Neuronal stem cell (in vitro differentiated cells): Measurements from ENCODE around the gene ARRB2.

ENCODE experiments used
- DNase-seq: peaks from one replicate; pipeline ENCODE4 v3.0.0-alpha.2; 2013; ENCODE audit warnings: low spot score
- H2AFZ ChIP-seq: one replicate; pipeline ENCODE4 v1.6.1; 2013; ENCODE audit warnings: mild to moderate bottlenecking, low read length, inconsistent platforms
- H2AK5ac ChIP-seq: 2 replicates; pipeline ENCODE4 v1.6.1; 2013; ENCODE audit warnings: low read depth, mild to moderate bottlenecking, inconsistent platforms, low read length, moderate library complexity, mixed read lengths
- H2BK120ac ChIP-seq: 2 replicates; pipeline ENCODE4 v1.6.1; 2013; ENCODE audit warnings: low read depth, mild to moderate bottlenecking, inconsistent platforms, low read length, moderate library complexity, mixed read lengths
- H2BK12ac ChIP-seq: one replicate; pipeline ENCODE4 v1.6.1; 2013; ENCODE audit warnings: low read length, inconsistent platforms
- H2BK15ac ChIP-seq: 2 replicates; pipeline ENCODE4 v1.6.1; 2013; ENCODE audit warnings: mild to moderate bottlenecking, low read length, inconsistent platforms, mixed read lengths
- H2BK5ac ChIP-seq: one replicate; pipeline ENCODE4 v1.6.1; 2013; ENCODE audit warnings: inconsistent platforms, mild to moderate bottlenecking, low read length, moderate library complexity
- H3K14ac ChIP-seq: one replicate; pipeline ENCODE4 v1.6.1; 2013; ENCODE audit warnings: low read length, inconsistent platforms
- H3K18ac ChIP-seq: 2 replicates; pipeline ENCODE4 v1.6.1; 2013; ENCODE audit warnings: low read length, inconsistent platforms
- H3K23ac ChIP-seq: 2 replicates; pipeline ENCODE4 v1.6.1; 2013; ENCODE audit warnings: low read depth, mild to moderate bottlenecking, mixed read lengths, low read length, inconsistent platforms; ENCODE audit not compliant: poor library complexity
- H3K27ac ChIP-seq: replicated peaks from 3 replicates; pipeline ENCODE4 v1.5.1; 2013; ENCODE audit warnings: low read length, inconsistent platforms
- H3K27me3 ChIP-seq, 3 experiments: 2 replicates each; pipeline ENCODE4 v1.6.1; 2013; ENCODE audit warnings: low read length in 3 of 3, mild to moderate bottlenecking in 2 of 3, inconsistent platforms in 1 of 3, low read depth in 1 of 3, mixed read lengths in 1 of 3, moderate library complexity in 1 of 3; ENCODE audit not compliant: control insufficient read depth in 3 of 3, insufficient read depth in 3 of 3
- H3K36me3 ChIP-seq, 2 donors: replicated peaks in 1 of 2; 2 replicates each; pipeline ENCODE4 v1.6.1; 2013; ENCODE audit warnings: low read length in 2 of 2; ENCODE audit not compliant: control insufficient read depth in 2 of 2, insufficient read depth in 2 of 2
- H3K4ac ChIP-seq: 2 replicates; pipeline ENCODE4 v1.6.1; 2013; ENCODE audit warnings: inconsistent platforms, mild to moderate bottlenecking, low read length, moderate library complexity
- H3K4me1 ChIP-seq, 2 donors: 1 replicate in 1 of 2; 2 replicates in 1 of 2; pipeline ENCODE4 v1.6.1; 2013; ENCODE audit warnings: low read length in 2 of 2, low read depth in 1 of 2; ENCODE audit not compliant: control insufficient read depth in 2 of 2, insufficient read depth in 1 of 2
- H3K4me2 ChIP-seq: one replicate; pipeline ENCODE4 v1.6.1; 2013; ENCODE audit warnings: mild to moderate bottlenecking, low read length, inconsistent platforms; ENCODE audit not compliant: insufficient read depth, poor library complexity, severe bottlenecking
- H3K4me3 ChIP-seq, 2 donors: 2 replicates each; pipeline ENCODE4 v1.5.1; 2013; ENCODE audit warnings: low read length in 2 of 2, mild to moderate bottlenecking in 2 of 2, inconsistent platforms in 1 of 2, moderate library complexity in 1 of 2
- H3K79me1 ChIP-seq: one replicate; pipeline ENCODE4 v1.6.1; 2013; ENCODE audit warnings: low read depth, mild to moderate bottlenecking, inconsistent platforms, low read length, moderate library complexity
- H3K9ac ChIP-seq: one replicate; pipeline ENCODE4 v1.6.1; 2013; ENCODE audit warnings: mild to moderate bottlenecking, low read depth, low read length, inconsistent platforms; ENCODE audit not compliant: poor library complexity
- H3K9me3 ChIP-seq, 2 donors: replicated peaks in 1 of 2; 2 replicates each; pipeline versions ENCODE3 to v1.6.1; 2013; ENCODE audit warnings: low read length in 2 of 2, mild to moderate bottlenecking in 2 of 2, inconsistent platforms in 1 of 2, low read depth in 1 of 2, mixed read lengths in 1 of 2, moderate library complexity in 1 of 2; ENCODE audit not compliant: control insufficient read depth in 2 of 2, insufficient read depth in 1 of 2
- H4K8ac ChIP-seq: one replicate; pipeline ENCODE4 v1.6.1; 2013; ENCODE audit warnings: low read depth, mild to moderate bottlenecking, inconsistent platforms, low read length, moderate library complexity
- H4K91ac ChIP-seq: one replicate; pipeline ENCODE4 v1.6.1; 2013; ENCODE audit warnings: low read length, low read depth, mild to moderate bottlenecking, inconsistent platforms; ENCODE audit not compliant: poor library complexity
- WGBS, 2 donors: extraction: QIAGEN DNeasy Blood & Tissue Kit; methylation state at CpG; one replicate each; pipeline ENCODE4 v1.1.7; 2013; ENCODE audit warnings: missing lambda C conversion rate in 2 of 2, mixed read lengths in 1 of 2; ENCODE audit not compliant: insufficient read length in 2 of 2, insufficient replicate concordance in 1 of 2; ENCODE audit errors: extremely low coverage in 2 of 2; 5-methylcytosine and 5-hydroxymethylcytosine counted together

ARRB2 gene

GRCh38 chr17:4673169-4673568 is 37.3 kb upstream of the ARRB2 start:
- H3K4me3 ChIP-seq: no peak overlapping the region
- H3K27me3 ChIP-seq: no peaks in the 10 kb centered on the region
- H2AK5ac ChIP-seq: no peak overlapping the region
- H3K4ac ChIP-seq: no peak overlapping the region
- H3K9ac ChIP-seq: no peak overlapping the region
- H3K27ac ChIP-seq: no peak overlapping the region
- H4K8ac ChIP-seq: no peak overlapping the region
- no peak overlapping the region for H2AFZ ChIP-seq
- H3K18ac ChIP-seq: no peak overlapping the region
- no peak overlapping the region for H2BK120ac ChIP-seq
- H3K36me3 ChIP-seq: peaks cover 60 to 76% of the 10 kb centered on the region in 2 donors
- H3K14ac ChIP-seq: no peak overlapping the region
- no peak overlapping the region for H4K91ac ChIP-seq
- no peaks in the 10 kb centered on the region for H3K4me1 ChIP-seq
- no peak for DNase-seq
- H3K4me2 ChIP-seq: no peak overlapping the region
- H2BK15ac ChIP-seq: no peak overlapping the region
- H3K23ac ChIP-seq: peak overlapping the region; percentile 34
- H2BK12ac ChIP-seq: no peak overlapping the region
- WGBS, 2 donors: no CpG with 5 or more reads among the region's 11 CpGs
- H3K9me3 ChIP-seq: no peaks in the 10 kb centered on the region
- no peaks in the 10 kb centered on the region for H3K79me1 ChIP-seq
- H2BK5ac ChIP-seq: no peak overlapping the region

GRCh38 chr17:4673986-4674684 is 36.3 kb upstream of the ARRB2 start:
- no peak overlapping the region for H2BK120ac ChIP-seq
- H2BK12ac ChIP-seq: no peak overlapping the region
- H3K4ac ChIP-seq: no peak overlapping the region
- no peak overlapping the region for H2AK5ac ChIP-seq
- H3K4me2 ChIP-seq: no peak overlapping the region
- no peak overlapping the region for H2BK5ac ChIP-seq
- H2AFZ ChIP-seq: no peak overlapping the region
- peaks cover 65 to 86% of the 10 kb centered on the region in 2 donors for H3K36me3 ChIP-seq
- no peaks in the 10 kb centered on the region for H3K4me1 ChIP-seq
- H4K91ac ChIP-seq: no peak overlapping the region
- no peak overlapping the region for H3K9ac ChIP-seq
- no CpG with 5 or more reads among the region's 27 CpGs for WGBS, 2 donors
- no peaks in the 10 kb centered on the region for H3K27me3 ChIP-seq
- H3K4me3 ChIP-seq: no peak overlapping the region
- H3K18ac ChIP-seq: no peak overlapping the region
- H3K23ac ChIP-seq: peak overlapping the region; percentile 76
- no peak overlapping the region for H2BK15ac ChIP-seq
- no peak overlapping the region for H3K27ac ChIP-seq
- H3K79me1 ChIP-seq: no peaks in the 10 kb centered on the region
- H3K14ac ChIP-seq: no peak overlapping the region
- no peak overlapping the region for H4K8ac ChIP-seq
- H3K9me3 ChIP-seq: no peaks in the 10 kb centered on the region
- no peak for DNase-seq

- Histone ChIP-seq H3K36me3 (peaks cover 65 to 91% of the 10 kb centered on the region in 2 donors), H3K9me3 (no peaks in the 10 kb centered on the region), H3K9ac (no peak overlapping the region), H2AK5ac (no peak overlapping the region), H3K4ac (no peak overlapping the region), H3K27ac (no peak overlapping the region), H4K91ac (no peak overlapping the region), H3K79me1 (no peaks in the 10 kb centered on the region), H2AFZ (no peak overlapping the region), H3K4me2 (no peak overlapping the region), H3K4me1 (no peaks in the 10 kb centered on the region), H3K4me3 (no peak overlapping the region), H3K14ac (no peak overlapping the region), H3K27me3 (no peaks in the 10 kb centered on the region), H3K23ac (no peak overlapping the region), H2BK5ac (no peak overlapping the region), H3K18ac (no peak overlapping the region), H4K8ac (no peak overlapping the region), H2BK15ac (no peak overlapping the region), H2BK120ac (no peak overlapping the region), H2BK12ac (no peak overlapping the region)
- no CpG with 5 or more reads among the region's 8 CpGs for WGBS, 2 donors
- DNase-seq: no peak
Observed at GRCh38 chr17:4674685-4674998, 35.8 kb upstream of the ARRB2 start.

GRCh38 chr17:4675791-4676190 is 34.6 kb upstream of the ARRB2 start:
- H3K79me1 ChIP-seq: no peaks in the 10 kb centered on the region
- H3K36me3 ChIP-seq: peaks cover 64 to 95% of the 10 kb centered on the region in 2 donors
- no peak overlapping the region for H4K8ac ChIP-seq
- H2AK5ac ChIP-seq: no peak overlapping the region
- no peak overlapping the region for H3K14ac ChIP-seq
- H3K4ac ChIP-seq: no peak overlapping the region
- no peak overlapping the region for H3K23ac ChIP-seq
- no peak overlapping the region for H2BK120ac ChIP-seq
- H2BK5ac ChIP-seq: no peak overlapping the region
- H2BK12ac ChIP-seq: no peak overlapping the region
- H3K4me2 ChIP-seq: no peak overlapping the region
- H3K4me1 ChIP-seq: no peaks in the 10 kb centered on the region
- no peak overlapping the region for H3K4me3 ChIP-seq
- H2AFZ ChIP-seq: no peak overlapping the region
- no peak overlapping the region for H3K18ac ChIP-seq
- no peaks in the 10 kb centered on the region for H3K27me3 ChIP-seq
- no peak overlapping the region for H4K91ac ChIP-seq
- DNase-seq: no peak
- H3K27ac ChIP-seq: no peak overlapping the region
- no peaks in the 10 kb centered on the region for H3K9me3 ChIP-seq
- no peak overlapping the region for H2BK15ac ChIP-seq
- H3K9ac ChIP-seq: no peak overlapping the region
- WGBS, 2 donors: no CpG with 5 or more reads among the region's 10 CpGs
